ENCODE data around the gene HSD17B2.

DNA sequence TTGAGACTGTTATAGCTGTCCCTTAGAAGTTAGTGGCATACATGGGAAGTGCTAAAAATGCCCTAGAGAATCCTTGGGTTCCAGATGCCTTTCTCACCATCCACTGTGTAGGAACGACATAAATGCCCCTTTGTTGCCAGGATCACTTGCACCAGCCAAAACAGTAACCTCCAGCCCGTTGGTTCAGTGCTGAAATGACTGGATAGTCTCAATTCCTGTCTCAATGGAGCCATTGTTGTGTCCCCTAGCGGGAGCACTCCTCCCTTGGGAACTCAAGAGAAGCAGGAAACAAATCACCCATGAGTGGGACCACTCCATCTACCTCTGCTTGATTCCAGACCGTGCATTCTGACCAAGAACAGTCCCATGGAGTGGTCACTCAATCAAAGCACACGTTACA is 111.9 kb downstream of the HSD17B2 start:
- no peak for TF ChIP-seq CTCF (IDR thresholded peaks at IDR 0.05)
- no peak for TF ChIP-seq POLR2AphosphoS5 (IDR thresholded peaks at IDR 0.05; ENCODE audit: low read depth, low read length)
- no peak for TF ChIP-seq MAX (IDR thresholded peaks at IDR 0.05; ENCODE audit: low read depth)
- no peak for TF ChIP-seq GABPA (IDR thresholded peaks at IDR 0.05; ENCODE audit: low read depth)
- no peak for TF ChIP-seq YY1 (IDR thresholded peaks at IDR 0.05; ENCODE audit: low read depth)
- TF ChIP-seq RAD21 (IDR thresholded peaks at IDR 0.05; ENCODE audit: low read length) = no peak
- no peak for TF ChIP-seq EP300 (IDR thresholded peaks at IDR 0.05; ENCODE audit: borderline replicate concordance in 1 of 2, low read depth in 1 of 2, low read length in 1 of 2)
- no peak for TF ChIP-seq RCOR1 (IDR thresholded peaks at IDR 0.05; ENCODE audit: low read length)
- no peak for TF ChIP-seq JUND (IDR thresholded peaks at IDR 0.05)
- TF ChIP-seq NRF1 (IDR thresholded peaks at IDR 0.05; ENCODE audit: low read depth, low read length) = no peak

All from SK-N-SH (cell line).